Measurements from ENCODE around the gene USH2A. TPM values are rescaled to one million over a fixed set of nuclear protein-coding genes. Genes with fewer than 3 reads are reported as not detected.

The USH2A gene
- total RNA-seq, 4 donors from 2014 or later: not detected

- ATAC-seq (ENCODE audit: low FRiP score) (no peak), DNase-seq (ENCODE audit: low spot score) (no peak)
- TF ChIP-seq CTCF (IDR thresholded peaks at IDR 0.05): no peak
Observed at GRCh38 chr1:215911406-215911968, 511.8 kb downstream of the USH2A start.

GRCh38 chr1:215905493-215906115, 517.6 kb downstream of the USH2A start:
- no peak for TF ChIP-seq CTCF (IDR thresholded peaks at IDR 0.05)
- ATAC-seq (ENCODE audit: low FRiP score): no peak

GRCh38 chr1:215900684-215901083, 522.6 kb downstream of the USH2A start:
- no peak for TF ChIP-seq CTCF (IDR thresholded peaks at IDR 0.05)

More at GRCh38 chr1:215905493-215906115, 517.6 kb downstream of the USH2A start:
- DNase-seq (ENCODE audit: low spot score): no peak

GRCh38 chr1:215899901-215900300, 523.3 kb downstream of the USH2A start:
- no peak for ATAC-seq (ENCODE audit: low FRiP score)
- no peak for TF ChIP-seq CTCF (IDR thresholded peaks at IDR 0.05)
- no peak for DNase-seq (ENCODE audit: low spot score)

More at GRCh38 chr1:215900684-215901083, 522.6 kb downstream of the USH2A start:
- no peak for DNase-seq (ENCODE audit: low spot score)
- ATAC-seq (ENCODE audit: low FRiP score): no peak

GRCh38 chr1:215895893-215896292, 527.4 kb downstream of the USH2A start:
- no peak for ATAC-seq (ENCODE audit: low FRiP score)
- no peak for TF ChIP-seq CTCF (IDR thresholded peaks at IDR 0.05)
- no peak for DNase-seq (ENCODE audit: low spot score)

GRCh38 chr1:215895276-215895675, 528.0 kb downstream of the USH2A start:
- TF ChIP-seq CTCF (IDR thresholded peaks at IDR 0.05): no peak
- no peak for ATAC-seq (ENCODE audit: low FRiP score)

GRCh38 chr1:215894617-215895016, 528.6 kb downstream of the USH2A start:
- no peak for TF ChIP-seq CTCF (IDR thresholded peaks at IDR 0.05)
- no peak for DNase-seq (ENCODE audit: low spot score)
- no peak for ATAC-seq (ENCODE audit: low FRiP score)

More at GRCh38 chr1:215895276-215895675, 528.0 kb downstream of the USH2A start:
- DNase-seq (ENCODE audit: low spot score): no peak
